GM12872 (cell line): Measurements from ENCODE around the gene SYNGR4.
A peak's percentile ranks its signal among the peaks of the same experiment; 100 is the strongest.

ENCODE experiments used
- CTCF ChIP-seq: IDR thresholded peaks from 3 replicates; pipeline ENCODE4 v1.5.1; 2011; ENCODE audit warnings: low read depth, mild to moderate bottlenecking, low read length, moderate library complexity; ENCODE audit not compliant: insufficient read depth

SYNGR4 gene

GRCh38 chr19:48363810-48364597 is at the start of gene SYNGR4, which contains the start of gene TMEM143:
Gene SYNGR4 (plus strand): TSS chr19:48364367. CDS start chr19:48365843, 1,476 bp downstream.
Gene TMEM143 (minus strand): TSS chr19:48363940. CDS start chr19:48363920, 20 bp downstream.
- no peak for TF ChIP-seq CTCF

GRCh38 chr19:48315712-48316111 is 48.5 kb upstream of the SYNGR4 start:
- no peak for TF ChIP-seq CTCF

GRCh38 chr19:48318286-48318987 is 45.7 kb upstream of the SYNGR4 start:
- no peak for TF ChIP-seq CTCF

- peak; percentile 81 for TF ChIP-seq CTCF
These were observed 44.3 kb upstream of the SYNGR4 start for GRCh38 chr19:48319647-48320541.

- TF ChIP-seq CTCF = no peak
These were observed 42.9 kb upstream of the SYNGR4 start for GRCh38 chr19:48321372-48321621.

- no peak for TF ChIP-seq CTCF
These were observed 42.3 kb upstream of the SYNGR4 start for GRCh38 chr19:48321622-48322591.
